ENCODE data around the gene RAB2B.
"Not testable (repeated sequence)": the region's sequence is repeated elsewhere in the genome, so short reads cannot be mapped to it uniquely, and the experiment has no call there.

Gene RAB2B

DNA sequence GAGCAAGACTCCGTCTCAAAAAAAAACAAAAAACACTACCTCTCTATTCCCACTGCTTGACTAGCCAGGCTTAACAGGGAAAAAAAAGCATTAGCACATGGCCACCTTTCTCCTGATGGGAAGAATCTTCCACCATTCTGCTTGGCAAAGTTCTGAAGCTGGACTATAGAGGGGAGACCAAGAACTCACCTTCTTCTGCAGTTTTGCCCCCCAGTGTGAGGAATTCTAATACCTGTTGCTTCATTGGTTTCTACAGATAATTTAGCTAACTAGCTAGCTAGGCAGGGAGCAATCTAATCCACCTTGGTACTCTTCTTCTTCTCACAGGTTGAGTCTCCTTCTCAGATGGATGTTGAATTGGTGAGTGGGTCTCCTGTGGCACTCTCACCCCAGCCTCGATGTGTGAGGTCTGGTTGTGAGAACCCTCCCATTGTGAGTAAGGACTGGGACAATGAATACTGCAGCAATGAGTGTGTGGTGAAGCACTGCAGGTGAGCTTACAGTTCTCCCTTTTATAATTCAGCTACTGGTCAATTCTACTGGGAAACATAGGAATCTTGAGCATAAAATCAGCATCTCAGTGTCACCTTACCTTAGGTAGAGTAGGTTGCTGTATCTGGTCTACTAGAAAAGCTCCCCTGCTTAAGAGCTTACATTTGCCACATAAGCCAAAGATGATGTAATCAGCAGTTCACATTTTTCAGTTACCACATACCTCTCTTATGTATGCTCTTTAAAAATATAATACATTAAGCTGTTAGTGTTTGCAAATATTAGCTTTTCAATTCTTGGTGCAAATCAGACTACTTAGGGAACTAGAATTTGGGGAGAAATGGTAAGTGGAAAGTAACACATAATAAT lies 18.4 kb upstream of the RAB2B start:
- no peak for DNase-seq (ENCODE audit: low read depth in 2 of 2)

- no peak for DNase-seq (ENCODE audit: low read depth in 2 of 2)
These were observed 9.9 kb upstream of the RAB2B start for GRCh38 chr14:21486640-21487087.

DNA sequence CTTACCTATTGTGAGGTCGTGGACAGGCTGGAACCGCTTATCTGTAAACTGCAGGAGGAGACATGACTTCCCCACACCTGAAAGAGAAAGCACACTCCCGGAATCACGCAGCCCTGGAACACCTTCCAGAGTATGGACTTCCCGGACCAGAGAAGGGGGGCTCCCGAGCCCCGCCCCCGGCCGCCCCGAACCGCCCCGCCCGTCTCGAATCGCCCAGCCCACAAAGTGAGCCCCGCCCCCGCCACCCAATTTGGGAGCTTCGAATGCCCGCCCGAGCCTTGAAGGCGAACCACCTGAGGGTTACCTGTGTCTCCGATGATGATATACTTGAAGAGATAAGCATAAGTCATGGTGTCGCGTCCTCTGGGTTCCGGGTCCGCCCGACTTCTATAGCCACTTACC lies 235 bp downstream of the RAB2B start:
- no peak for DNase-seq (ENCODE audit: low read depth in 2 of 2)

GRCh38 chr14:21475767-21476522 lies 814 bp downstream of the RAB2B start:
- no peak for DNase-seq (ENCODE audit: low read depth in 2 of 2)

DNA sequence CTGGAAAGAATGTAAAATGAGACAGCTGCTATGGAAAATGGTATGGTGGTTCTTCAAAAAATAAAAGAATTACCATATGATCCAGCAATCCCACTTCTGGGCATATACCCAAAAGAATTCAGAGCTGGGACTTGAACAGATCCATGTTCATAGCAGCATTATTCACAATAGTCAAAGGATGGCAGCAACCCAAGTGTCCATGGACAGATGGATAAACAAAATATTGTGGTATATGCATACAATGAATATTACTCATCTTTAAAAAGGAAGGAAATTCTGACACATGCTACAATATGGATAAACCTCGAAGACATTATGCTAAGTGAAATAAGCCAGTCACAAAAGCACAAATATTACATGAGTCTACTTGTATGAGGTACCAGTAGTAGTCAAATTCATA lies 9.1 kb downstream of the RAB2B start:
- DNase-seq (ENCODE audit: low read depth in 2 of 2) = no peak

- peak; percentile 98 to 99 for DNase-seq (ENCODE audit: low read depth in 2 of 2)
These were observed 20.7 kb downstream of the RAB2B start, which contains the start of gene CHD8 for GRCh38 chr14:21455912-21456667. Gene CHD8, minus strand, starts transcription at chr14:21456123. Its CDS starts 24,480 bp downstream, at chr14:21431643.

DNA sequence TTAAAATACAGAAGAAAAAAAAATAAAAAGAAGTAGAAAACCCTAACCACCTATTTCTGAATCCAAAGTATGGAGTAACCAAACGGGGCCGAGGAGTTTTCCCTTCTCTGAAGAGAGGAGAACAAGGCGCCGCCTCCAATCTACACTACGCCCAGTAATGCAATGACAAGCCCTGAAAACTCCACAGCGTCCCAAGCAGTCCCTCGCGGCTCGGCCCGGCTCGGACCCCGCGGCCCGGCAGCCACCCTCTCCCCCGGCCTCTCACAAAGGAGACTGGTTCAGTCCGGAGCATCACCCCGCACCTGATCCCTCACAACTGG lies 21.2 kb downstream of the RAB2B start:
- no peak for DNase-seq (ENCODE audit: low read depth in 2 of 2)

- no peak for DNase-seq (ENCODE audit: low read depth in 2 of 2)
These were observed 21.8 kb downstream of the RAB2B start for GRCh38 chr14:21454843-21455544.

GRCh38 chr14:21449899-21450216 lies 26.9 kb downstream of the RAB2B start:
- no peak for DNase-seq (ENCODE audit: low read depth in 2 of 2)

DNA sequence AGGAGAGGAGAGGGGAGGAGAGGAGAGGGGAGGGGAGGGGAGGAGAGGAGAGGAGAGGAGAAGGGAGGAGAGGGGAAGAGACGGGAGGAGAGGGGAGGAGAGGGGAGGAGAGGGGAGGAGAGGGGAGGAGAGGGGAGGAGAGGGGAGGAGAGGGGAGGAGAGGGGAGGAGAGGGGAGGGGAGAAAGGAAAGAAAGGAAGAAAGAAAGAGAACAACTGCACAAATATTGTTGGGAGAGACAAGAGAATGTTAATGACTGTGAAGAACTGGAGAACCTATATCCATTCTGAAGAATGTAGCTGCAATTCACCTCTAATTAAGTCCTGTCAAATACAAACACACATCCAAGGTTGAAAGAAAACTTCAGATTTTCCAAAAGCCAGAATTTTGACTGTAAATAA lies 34.1 kb downstream of the RAB2B start:
- not testable (repeated sequence) for DNase-seq (ENCODE audit: low read depth in 2 of 2)

- DNase-seq (ENCODE audit: low read depth in 2 of 2) = no peak
These were observed 35.9 kb downstream of the RAB2B start for GRCh38 chr14:21440859-21441258.

DNA sequence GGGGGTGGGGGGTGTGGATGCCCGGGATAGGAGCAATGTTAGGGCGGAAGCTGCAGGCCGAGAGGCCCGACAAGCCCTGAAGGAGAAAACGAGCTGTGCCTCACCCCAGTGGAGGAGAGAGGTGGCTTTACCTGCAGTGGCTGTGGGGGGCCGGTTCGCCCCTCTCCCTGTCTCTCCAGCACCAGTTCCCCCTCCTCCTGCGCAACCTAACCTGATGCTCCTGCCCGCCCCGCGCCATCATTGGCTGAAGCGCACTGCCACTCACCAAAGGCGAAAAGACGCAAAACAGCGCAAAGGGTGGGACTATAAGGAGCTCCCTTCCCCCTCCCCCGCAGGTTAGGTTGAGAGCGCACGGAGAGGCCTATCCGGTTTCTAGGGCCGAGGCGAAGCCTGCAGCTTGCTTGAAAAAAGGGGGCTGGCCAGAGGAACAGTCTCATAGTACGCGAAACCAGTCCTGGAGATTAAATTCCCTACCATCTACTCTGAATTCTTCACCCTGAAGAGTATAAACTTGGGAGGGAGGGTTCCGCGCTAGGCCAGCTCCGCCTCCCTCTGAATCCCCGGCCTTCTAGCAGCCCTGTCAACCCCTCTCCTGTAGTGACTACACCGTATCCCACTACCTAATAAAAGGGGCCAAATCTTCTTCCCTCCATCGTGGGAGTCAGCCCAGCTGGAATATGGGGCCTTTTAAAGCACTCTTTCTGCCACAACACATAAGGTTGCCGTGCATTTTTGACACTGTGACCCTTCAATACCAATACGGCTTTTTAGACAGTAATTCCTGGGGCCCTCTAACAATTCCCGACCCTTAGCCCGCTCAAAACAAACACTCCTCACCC lies 39.5 kb downstream of the RAB2B start:
- DNase-seq (ENCODE audit: low read depth in 2 of 2) = peak; percentile 93 to 97

DNA sequence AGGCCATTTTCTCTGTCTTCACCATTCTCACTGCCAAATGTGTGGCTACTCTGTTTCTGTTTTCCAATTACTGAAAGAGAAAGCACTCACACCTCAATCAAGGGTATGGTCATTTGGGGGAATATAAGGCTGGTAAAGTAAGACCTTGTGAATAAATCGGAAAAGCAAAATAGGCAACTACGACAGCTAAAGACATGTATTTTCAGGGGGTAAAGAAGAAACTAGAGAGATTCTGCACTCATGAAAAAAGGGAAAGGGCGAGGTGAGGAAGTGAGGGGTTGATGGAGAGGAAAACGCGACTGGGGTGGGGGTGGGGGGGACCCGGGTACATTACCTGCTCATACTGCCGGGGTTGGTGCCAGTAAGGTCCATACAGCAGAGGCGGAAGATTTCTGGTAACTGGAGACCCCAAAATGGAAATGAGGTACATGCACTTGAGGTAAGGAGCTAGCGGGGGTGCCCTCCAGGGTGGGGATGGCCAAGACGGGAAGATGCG lies 40.1 kb downstream of the RAB2B start:
- no peak for DNase-seq (ENCODE audit: low read depth in 2 of 2)

DNA sequence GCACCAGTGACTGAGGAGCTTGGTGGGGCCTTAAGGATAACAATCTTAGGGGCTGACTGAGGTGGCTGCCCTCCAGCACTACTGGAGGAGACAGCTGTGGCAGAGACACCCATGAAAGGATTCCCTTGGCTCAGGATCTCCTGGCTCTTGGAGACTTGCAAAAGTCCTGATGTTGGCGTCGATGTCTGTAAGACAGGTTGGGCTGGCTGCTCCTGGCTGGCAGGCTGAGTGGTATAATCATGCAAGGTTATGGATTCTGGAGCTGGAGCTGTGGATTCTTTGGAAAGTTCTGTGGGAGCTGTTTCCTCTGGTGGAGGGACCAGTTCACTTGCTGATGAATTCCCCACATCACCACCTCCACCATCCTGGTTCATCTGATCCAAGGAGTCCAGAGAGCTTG lies 45.6 kb downstream of the RAB2B start:
- no peak for DNase-seq (ENCODE audit: low read depth in 2 of 2)

DNA sequence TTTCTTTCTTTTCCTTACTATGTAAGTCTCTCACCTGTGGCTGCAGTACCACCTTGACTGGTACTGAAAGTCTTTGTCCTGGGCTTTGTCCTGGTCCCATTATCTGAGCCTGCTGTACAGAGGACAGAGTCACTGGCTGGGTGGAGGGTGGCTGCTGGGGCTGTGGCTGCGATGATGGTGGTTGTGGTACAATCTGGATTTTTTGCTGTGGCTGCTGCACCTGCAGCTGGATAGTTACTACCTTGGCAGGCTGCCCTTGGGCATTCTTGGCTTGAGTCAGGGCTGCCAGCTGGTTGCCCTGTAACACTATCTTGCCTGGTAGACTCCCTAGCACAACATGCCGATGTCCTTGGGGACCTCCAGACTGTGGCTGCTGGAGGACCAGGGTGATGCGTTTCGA lies 47.8 kb downstream of the RAB2B start:
- no peak for DNase-seq (ENCODE audit: low read depth in 2 of 2)

- DNase-seq (ENCODE audit: low read depth in 2 of 2) = no peak
These were observed 50.1 kb downstream of the RAB2B start for GRCh38 chr14:21426692-21427091.

GRCh38 chr14:21419528-21419927 lies 57.2 kb downstream of the RAB2B start:
- no peak for DNase-seq (ENCODE audit: low read depth in 2 of 2)

DNA sequence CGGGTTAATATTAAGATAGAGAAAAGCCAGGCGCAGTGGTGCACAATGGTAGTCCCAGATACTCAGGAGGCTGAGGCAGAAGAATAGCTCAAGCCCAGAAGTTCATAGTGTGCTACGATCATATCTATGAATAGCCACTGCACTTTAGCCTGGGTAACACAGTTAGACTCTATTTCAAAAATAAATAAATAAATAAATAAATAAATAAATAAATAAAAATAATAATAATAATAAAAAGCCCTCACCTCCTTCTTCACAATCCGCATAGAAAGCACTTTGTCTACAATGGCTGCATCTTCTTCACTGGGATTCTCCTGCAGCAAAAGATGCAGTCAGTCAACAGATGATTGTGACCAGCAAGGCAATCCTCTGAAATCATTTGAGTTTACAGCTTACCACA lies 61.4 kb downstream of the RAB2B start:
- DNase-seq (ENCODE audit: low read depth in 2 of 2) = no peak

DNA sequence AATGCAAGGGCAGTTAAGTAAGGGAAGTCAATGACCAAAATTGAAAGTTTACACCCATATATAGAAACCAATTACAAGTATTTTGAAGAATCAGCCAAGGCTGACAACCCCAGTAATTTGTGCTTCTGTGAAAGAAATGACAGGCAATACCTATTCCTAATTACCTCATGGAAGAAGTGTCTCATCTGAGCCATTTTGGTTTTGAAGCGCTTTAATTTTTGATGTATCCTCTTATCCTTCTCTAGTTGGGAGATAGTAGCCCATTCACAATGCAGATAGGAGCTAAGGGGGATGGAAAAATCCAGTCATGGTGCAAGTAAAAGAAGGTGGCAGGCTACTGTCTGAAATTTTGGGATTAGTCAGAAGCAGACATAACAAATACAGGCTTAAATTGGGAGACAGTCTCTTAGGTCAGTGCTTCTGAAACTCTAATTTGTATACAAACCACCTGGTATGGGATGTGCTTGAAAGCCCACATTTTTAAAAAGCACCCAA lies 62.6 kb downstream of the RAB2B start:
- DNase-seq (ENCODE audit: low read depth in 2 of 2) = no peak

All from stimulated activated CD8-positive, alpha-beta memory T cell treated with anti-CD3 and anti-CD28 coated beads, Interleukin-15, amount 100 ng/mL, for 4 hours (primary cell).